Stimulated activated CD4-positive, alpha-beta T cell treated with anti-CD3 and anti-CD28 coated beads, TNF-alpha, amount 100 ng/mL, for 24 hours (primary cell): ENCODE data around the gene JARID2.

Source experiments
- DNase-seq, 3 experiments: peaks; one replicate each; pipeline ENCODE4 v3.0.0-alpha.2; 2020; ENCODE audit warnings: low read depth in 3 of 3

Gene JARID2

DNA sequence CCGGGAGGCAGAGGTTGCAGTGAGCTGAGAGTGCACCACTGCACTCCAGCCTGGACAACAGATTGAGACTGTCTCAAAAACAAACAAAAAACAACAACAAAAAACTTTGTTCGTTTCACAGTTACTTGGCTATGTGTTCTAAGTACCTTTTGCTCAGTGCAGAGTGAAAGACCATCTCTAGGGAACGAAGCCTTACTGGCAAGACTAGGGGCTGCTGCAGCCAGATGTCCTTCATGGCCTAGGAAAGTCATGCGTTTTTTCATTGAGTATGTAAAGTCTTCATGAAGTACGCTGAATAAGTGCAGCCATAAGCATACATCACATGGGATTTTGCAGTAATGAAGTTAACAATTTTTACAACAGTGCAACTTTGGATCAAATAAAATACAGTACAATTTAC lies 111.1 kb downstream of the JARID2 start:
- no peak for DNase-seq

DNA sequence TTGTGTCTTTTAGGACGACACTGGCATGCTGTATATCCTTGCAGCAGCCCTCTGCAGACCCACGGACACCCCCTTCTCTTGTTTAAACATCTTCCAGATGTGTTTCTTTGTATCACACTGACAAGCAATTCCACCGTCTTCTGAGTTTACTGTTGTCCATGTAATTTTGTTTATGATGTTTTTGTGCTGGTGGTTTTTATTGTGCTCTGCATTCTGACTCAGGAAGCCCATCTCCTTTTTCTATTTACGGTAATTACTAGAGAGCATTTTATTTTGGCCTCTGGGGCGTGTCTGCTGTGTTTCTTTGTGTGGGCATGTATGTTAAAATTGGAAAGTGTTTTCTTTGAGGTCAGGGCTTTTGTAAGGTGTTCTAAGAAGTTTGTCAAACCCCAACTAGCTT lies 111.9 kb downstream of the JARID2 start:
- no peak for DNase-seq

DNA sequence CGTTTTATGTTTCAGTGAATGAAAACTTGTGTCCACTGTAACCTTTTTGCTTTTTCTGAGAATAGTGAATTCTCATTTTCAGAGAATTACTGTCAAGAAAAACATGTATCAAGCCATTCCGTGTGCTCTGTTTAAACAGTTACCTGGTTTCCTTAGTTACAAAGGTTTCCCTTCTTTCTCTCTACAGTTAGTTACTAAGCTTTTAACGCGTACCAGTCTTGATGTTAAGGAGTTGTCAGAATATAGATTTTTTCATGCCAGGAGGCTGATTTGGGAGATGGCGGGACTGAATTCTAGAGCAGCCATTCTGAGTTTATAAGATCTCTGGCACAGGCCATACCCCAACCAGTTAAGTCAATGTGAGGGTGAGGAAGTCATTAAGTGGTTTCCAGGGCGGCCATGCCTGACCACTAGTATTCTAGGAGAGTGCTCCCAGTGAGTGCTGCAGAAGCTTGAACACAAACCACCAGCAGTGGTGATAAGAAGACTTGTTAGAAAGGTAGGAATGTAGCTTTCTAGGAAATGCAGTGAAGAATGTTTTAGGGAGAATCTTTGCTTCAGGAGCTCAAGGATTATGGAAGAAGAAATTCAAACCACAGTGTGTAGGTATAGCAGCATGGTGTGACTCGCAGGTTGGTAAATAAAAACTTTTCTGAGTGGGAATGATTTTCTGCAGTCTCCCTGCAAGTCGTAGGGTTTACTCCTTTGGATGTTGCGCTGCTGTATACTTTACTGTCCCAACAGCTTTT lies 112.9 kb downstream of the JARID2 start:
- no peak for DNase-seq

DNA sequence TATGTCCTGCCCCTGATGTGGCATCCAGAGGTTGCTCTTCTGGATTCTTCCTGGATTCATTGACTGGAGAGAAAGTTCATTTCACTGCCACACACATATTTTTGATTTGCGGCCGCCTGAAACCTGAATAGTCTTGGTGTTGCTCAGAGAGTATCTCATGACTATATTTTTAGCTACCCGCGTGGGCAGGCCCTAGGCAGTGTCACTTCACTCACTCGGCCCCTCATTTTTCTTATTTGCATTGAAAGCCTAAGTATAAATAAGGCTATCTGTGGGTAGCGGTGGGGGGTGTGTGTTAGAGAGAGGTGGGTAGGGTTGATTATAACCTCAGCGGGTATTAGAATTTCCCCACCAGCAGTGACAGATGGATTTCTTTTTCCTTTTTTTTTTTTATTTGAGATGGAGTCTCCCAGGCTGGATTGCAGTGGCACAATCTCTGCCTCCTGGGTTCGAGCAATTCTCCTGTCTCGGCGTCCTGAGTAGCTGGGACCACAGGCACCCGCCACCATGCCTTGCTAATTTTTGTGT lies 113.5 kb downstream of the JARID2 start:
- no peak for DNase-seq

DNA sequence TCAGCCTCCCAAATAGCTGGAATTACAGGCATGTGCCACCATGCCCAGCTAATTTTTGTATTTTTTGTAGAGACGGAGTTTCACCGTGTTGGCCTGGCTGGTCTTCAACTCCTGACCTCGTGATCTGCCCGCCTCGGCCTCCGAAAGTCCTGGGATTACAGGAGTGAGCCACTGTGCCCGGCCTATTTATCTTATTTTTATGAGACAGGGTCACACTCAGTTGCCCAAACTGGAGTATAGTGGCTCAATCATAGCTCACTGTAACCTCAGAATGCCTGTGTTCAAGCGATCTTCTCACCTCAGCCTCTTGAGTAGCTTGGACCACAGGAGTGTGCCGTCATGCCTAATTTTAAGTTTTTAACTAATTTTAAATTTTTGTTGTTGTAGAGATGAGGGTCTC lies 114.4 kb downstream of the JARID2 start:
- no peak for DNase-seq

DNA sequence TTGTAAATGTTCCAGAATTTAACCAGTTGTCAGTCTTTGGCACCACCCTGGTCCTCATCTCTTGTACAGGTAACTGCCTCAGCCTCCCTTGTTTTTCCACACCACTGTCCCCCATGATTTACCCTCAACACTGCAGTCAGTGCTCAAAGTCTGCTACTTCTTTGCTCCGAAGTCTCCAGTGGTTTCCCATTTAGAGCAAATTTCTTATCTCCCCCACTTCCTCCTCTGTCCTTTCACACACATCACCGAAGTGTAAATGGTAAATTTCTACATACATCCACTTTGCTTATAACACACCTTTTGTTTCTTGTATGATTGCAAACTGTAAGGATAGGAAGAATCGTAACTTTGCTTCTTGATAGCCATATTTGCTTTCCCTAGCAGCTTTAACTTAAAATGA lies 115.3 kb downstream of the JARID2 start:
- DNase-seq: no peak

DNA sequence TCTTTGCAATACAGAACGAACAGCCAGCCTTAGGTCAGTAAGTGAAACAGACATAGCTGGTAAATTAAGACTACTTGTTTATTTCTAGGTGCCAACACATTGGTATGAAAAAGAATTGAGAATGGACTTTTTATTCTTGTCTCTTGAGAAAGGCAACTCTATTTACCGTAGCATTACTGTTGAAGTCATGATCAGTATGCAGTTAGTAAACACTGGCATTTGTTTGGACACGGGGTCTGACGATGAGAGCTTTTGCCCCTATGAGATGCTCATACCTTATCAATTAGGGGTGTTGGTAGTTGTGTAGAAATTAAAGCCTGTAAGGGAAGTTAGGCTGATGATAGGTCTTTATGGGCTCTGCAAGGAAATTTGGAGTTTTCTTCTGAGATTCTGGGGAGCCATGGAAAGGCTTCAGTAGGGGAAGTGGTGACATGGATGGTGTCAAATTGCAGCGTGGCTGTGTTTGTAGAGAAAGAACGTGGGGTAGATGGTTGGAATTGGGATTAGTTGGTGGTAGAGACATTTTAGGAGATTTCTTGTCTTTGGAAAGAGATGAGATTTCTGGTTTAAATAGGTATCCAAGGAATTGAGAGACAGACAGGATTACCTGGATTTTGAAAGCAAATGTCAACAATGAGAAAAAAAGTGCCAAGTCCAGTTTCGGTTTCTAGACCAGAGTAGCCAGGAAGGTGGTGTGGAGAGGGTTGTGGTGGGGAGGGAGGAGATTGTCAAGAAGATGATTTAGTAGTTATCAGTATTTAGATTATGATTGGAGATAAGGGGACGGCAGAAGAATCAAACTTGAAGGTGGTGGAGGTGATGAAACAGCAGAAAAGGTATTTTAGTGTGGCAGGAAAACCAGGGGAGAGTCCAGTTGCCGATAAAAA lies 116.6 kb downstream of the JARID2 start:
- DNase-seq: no peak

DNA sequence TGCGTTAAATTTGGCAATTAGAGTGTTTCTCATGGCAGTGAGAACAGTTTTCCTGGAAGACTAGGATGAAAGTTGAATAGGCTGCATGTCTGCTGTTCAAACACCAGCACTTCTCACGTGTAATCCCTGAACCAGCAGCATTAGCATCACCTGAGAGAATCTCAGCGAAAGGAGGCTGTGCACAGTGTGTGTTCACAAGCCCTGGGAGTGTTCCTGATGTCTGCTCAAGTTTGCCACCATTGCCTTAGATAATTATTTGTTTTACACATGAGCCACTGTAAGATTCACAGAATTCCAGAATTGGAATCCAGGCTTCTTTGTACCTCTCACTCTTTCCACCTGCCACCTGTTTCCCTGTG lies 117.3 kb downstream of the JARID2 start:
- no peak for DNase-seq

DNA sequence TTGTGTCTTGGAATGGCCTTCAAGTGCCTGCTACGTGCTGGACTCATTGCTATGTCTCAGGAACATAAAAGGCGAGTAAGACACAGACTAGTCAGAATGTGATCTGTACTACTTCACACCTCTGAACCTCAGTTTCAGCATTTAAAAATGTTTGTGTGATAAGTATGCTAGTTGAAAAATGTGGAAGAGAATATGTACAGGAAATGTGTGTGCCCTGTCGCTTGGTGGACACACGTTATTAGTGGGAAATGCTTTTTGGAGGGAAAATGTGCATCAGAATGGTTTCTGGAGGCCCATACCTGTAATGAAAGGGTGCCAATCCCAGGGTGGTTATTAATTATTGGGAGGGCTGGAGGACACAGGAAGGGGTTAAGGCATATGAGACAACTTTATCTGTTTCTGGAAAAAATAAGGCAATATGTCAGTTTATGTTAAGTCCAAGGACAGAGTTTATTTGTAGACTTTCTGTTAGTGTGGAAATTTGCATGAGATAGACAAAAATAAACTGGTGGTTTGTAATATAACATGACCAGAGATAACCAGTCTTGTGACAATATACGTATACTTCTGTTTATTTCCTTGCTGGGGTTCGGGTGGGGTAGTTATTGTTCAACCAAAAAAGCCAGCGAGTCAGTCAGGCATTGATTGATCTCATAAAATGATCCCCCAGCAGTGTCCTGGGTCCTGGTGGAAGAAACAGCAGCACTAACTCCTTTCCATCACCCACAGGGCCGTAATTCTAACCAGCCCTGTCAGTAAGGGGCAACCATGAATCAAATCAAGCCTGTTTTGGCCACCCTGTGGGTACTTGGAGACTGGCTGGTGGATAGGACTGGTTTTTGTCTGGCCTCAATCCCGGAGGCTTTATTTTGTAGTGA lies 117.9 kb downstream of the JARID2 start:
- DNase-seq: no peak

DNA sequence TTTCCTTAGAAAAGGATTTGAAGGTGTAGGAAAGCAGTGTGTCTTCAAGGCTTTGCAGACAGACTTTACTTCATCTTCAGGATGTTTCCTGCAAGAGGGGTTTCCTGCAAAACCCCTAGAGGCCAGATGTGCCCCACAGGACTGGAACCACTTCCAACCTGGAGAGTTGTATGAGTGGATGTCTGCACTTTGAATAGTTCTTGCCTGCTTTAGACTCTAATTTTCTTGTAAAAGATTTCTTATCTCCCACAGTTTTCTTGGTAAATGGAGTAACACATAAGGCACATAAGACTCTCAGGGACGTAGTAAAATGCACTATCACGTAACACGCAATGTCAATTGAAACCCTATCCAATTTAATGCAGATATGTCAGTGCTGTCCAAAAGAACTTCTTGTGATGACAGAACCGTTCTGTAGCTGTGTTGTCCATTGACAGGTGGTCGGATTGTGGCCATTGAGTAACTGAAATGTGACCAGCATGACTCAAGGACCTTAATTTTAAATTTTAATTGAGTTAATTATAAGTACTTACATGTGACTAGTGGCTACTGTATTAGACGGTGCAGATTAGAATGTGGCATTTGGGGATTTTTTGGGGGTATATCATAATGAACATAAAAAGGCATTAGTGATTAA lies 118.7 kb downstream of the JARID2 start:
- no peak for DNase-seq

DNA sequence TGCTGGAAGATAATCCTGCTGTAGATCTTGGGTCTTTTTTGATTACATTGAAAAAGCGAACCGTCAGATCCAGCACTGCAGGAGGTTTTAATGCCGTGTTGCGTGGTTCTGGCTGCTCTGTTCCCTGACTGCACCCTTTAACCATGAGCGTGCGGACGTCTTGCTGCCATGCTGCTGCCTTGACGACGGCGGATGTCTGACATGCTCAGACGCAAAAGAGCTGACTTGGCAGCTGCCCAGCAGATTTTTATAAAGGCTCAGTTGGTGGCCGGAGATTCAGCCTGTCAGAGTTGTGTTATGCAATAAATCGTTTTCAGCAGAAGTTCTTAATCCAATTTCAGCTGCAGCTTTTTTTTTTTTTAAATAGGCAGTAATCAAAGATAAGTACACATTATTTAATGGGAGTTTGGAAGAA lies 119.4 kb downstream of the JARID2 start:
- peak in 2 of 3 experiments; percentile 6 to 33 for DNase-seq

DNA sequence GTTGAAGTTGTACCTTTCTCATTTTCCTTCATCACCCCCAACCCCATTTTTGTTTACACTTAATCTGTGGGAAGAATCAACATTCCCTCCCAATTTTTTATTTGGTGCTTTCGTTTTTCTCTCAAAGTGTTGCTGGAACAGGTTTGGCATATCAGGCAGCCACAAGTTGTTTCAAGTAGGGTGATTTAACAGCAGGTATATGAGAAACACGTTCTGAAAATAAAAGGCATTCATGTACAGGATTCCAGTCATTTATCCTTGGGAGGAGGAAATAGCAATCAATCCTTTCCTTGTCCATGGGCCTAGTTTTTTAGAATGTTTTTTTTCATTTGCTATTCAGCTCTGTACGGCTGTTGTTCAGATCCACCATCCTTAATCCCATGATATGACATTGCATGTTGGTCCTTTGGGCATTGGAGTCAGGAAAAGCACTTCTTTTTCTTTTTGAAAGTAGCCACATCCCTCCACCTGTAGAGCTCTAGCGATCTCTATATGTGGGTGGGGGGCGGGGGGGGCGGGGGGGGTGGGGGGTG lies 120.2 kb downstream of the JARID2 start:
- no peak for DNase-seq

DNA sequence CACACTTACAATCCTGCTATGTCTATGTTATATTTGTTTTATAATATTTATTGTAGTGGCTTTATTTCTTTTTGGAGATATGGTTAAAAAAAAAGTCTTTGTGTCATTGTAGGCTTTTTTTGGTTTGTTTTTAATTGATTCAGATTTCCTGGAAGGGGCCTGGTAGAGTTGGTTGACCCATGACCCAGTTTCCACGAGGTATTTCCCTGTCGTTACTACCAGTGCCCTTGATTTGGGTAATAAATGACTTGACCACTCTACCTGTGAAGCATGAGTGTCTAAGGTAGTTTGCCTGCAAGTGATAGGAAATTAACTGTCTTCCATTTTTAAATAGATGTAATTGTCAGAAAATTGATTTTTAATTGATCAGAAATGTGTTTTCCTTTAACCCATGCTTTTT lies 121.0 kb downstream of the JARID2 start:
- DNase-seq: no peak

DNA sequence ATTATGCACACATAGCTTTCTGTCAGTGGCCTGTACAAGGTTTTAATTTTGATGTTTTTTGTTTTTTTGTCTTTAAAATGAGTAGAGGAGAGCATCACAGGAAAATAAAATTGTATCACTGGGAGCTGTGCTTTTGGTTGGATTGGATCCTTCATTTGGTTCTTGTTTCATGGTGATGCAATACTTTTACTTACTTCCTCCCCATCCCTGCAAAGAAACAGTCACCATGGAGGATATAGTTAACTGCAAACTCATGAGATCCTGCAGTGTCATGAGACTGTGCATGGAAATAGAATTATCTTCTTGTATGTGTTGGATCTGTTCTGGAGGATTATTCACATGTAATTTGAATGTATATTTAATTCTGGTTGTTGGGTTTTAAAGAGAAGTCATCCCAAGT lies 122.3 kb downstream of the JARID2 start:
- no peak for DNase-seq

DNA sequence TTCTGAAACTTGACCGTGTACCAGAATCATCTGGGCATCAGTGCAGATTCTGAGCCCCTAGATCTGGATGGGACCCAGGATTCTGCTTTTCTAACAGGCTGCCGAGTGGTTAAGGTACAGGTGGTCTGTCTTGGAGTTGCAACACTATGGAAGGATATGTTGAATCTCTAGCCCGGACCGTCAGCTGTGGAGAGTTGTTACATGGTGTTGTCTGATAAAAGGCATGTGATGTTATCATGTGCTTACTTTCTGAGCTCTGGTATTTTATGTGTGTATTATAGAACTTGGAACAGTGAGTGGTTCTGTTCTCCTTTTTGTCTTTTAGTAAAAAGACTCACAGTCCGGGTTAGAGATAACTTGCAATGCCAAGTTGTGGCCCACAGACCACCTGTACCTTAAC lies 123.0 kb downstream of the JARID2 start:
- DNase-seq: no peak

DNA sequence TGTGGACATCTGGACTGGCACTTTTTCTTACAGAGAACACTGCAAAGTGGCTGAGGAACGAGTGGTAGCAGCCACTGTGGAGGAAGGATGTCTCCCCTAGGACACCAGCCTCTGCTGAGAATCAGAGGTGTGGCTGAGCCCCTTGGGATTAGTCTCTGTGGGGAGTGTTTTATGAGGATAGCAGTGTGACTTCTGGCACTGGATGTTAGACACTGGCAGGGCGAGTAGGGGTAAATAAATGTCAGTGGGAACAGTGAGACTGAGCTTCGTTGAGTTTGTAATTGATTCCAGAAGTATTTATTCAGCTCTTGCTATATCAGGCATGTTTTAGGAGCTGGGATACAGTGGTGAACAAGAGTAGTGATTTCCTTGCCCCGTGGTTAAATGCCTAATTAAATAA lies 124.0 kb downstream of the JARID2 start:
- no peak for DNase-seq

DNA sequence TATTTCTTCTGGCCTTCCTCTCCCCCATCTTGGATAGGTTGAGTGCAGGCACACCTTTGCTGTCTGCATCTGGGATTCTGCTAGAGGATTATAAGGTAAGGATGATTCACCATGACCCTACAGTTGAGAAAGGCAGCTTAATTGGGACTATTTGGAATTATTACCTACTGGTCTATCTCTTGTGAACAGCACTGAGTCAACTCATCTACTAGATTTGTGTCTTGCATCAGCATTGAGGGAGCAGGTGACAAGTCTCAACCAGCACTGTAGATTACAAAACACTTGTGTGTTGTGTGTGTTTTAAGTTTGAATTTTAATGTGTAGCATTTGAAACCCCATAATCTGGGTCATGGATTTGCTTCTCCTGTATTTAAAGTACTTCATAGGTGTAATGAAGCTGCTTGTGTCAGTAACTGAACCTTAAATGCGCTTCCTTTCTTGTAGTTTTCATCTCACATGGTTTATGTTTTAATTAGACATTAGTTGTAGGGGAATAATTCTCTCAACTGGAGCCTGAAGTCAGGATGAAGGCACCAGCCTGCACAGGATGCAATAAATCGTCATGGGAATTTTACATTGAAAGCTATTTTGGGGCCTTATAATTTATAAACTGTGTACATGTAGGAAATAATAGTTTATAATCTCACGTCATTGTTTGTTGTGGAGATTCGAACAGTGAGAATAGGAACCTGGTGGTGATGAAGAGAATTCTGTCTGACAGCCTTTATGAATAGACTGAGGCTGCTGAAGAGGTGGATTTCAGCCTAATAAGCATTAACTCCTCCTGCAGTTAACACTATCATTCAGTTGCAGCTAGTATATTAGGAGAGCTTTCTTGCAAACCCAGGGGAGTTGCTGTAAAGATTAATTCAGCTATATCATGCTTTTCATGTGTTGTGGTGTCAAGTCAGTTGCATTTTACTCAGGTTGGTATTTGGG lies 125.1 kb downstream of the JARID2 start:
- DNase-seq: no peak

DNA sequence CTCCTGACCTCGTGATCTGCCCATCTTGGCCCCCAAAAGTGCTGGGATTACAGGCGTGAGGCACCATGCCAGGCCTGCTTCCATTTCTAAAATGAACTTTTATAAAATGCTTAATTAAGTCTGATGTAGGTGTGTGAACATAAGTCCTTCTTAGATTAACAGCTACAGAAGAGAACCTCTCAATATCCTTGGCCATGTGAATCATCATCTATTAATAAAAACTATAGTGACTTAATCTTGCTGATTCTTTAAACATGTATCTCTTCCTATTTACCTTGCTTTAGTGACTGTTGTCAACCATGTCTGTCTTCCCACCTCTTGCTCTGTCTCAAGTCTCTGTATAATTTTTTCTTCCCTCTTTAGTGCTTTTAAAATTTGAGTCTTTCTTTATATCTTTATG lies 127.1 kb downstream of the JARID2 start:
- DNase-seq: no peak

DNA sequence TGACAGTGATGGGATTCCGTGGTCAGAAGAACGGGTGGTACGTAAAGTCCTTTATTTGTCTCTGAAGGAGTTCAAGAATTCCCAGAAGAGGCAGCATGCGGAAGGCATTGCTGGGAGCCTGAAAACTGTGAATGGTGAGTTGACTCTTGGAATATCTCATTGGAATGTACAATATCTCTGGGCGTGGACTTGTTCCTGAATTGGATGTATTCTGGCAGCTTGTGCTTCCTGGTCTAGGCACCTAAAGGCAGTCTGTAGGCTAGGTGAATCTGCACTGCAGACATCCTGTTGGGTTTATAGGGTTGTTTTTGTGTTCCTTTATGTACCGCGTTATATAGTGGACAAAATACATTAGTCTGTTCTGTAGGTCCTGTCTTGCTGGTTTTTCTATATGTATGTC lies 128.2 kb downstream of the JARID2 start:
- no peak for DNase-seq

DNA sequence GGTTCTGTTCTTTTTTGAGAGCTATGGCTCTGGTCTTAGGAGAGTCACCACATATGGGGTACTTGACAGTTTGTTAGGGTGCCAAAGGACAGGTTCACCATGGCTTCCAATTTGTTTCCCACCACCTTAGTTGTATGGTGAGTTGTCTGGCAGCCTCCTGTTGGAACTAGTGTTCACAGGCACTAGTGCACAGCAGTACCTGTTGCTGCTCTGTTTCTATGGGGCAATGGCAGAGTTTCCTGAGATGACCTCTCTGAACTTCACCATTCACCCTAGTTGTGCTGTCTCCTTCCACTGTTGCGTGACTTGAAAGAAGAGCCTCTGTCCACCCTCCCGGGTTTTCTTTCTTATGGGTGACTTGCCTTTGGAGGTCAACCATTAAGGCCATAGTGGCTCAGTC lies 129.1 kb downstream of the JARID2 start:
- DNase-seq: no peak
